ENCODE data around the gene SH3TC1. TPM values are rescaled to one million over a fixed set of nuclear protein-coding genes. Genes with fewer than 3 reads are reported as not detected.

SH3TC1 gene
- total and polyA plus RNA-seq, 4 experiments from 2014 or later: 7.9 to 41.3 (median 25.7) TPM

GRCh38 chr4:8265171-8265929, 66.3 kb downstream of the SH3TC1 start:
- Mint-ChIP-seq H3K27ac (no peak overlapping the region), H3K9me3 (no peaks in the 10 kb centered on the region), H3K4me3 (no peak overlapping the region), H3K4me1 (peaks cover 0 to 4% (median 1%) of the 10 kb centered on the region in 4 donors), H3K27me3 (peaks cover 20 to 26% of the 10 kb centered on the region in 2 donors), H3K36me3 (no peaks in the 10 kb centered on the region)
- Histone ChIP-seq H3K4me3 (ENCODE audit: low read length in 2 of 2) (no peak overlapping the region), H3K27me3 (ENCODE audit: insufficient read depth, low read length) (peaks cover 3% of the 10 kb centered on the region), H3K36me3 (ENCODE audit: insufficient read depth, low read length) (no peaks in the 10 kb centered on the region), H3K4me1 (ENCODE audit: insufficient read depth, low read length) (no peaks in the 10 kb centered on the region), H3K27ac (ENCODE audit: low read depth, low read length) (no peak overlapping the region), H3K9me3 (ENCODE audit: control insufficient read depth in 1 of 2, low read length in 2 of 2) (no peaks in the 10 kb centered on the region)
- intact Hi-C loops (cut with micrococcal nuclease): no loop called here
- POLR2A ChIA-PET (ENCODE audit: partially characterized antibody): no interaction called here
- no peak for DNase-seq
- CTCF ChIA-PET (ENCODE audit: partially characterized antibody): interaction anchor here (0.9 kb wide), 1 partner anchor 25 kb away, joined by 3 read pairs; no protein-coding TSS in a partner anchor

DNA sequence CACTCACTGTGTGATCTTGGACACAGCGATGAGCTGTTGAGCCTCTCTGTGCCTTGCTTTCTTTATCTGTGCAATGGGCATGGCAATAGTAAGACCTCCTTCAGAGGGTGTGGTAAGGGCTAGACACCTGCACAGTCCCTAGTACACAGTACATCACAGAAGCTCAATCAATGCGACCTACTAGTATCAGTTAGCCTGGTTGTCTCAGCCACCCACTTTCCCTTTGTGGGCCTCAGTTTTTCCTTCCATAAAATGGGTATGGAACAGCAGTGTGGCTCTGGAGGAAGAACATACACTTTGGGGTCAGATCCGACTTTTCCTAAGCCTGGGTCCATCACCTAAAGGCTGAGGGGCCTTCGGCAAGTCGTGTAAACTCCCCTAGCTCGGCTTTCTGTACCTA, 67.0 kb downstream of the SH3TC1 start:
- intact Hi-C loops (cut with micrococcal nuclease): no loop called here
- H3K4me3 Mint-ChIP-seq: no peak overlapping the region
- ChIA-PET CTCF (ENCODE audit: partially characterized antibody) (interaction anchor here (0.9 kb wide), 1 partner anchor 25 kb away, joined by 3 read pairs; no protein-coding TSS in a partner anchor), POLR2A (ENCODE audit: partially characterized antibody) (no interaction called here)
- H3K27me3 Mint-ChIP-seq: peaks cover 26 to 30% of the 10 kb centered on the region in 2 donors
- Histone ChIP-seq H3K36me3 (ENCODE audit: insufficient read depth, low read length) (no peaks in the 10 kb centered on the region), H3K27ac (ENCODE audit: low read depth, low read length) (no peak overlapping the region), H3K4me1 (ENCODE audit: insufficient read depth, low read length) (no peaks in the 10 kb centered on the region), H3K4me3 (ENCODE audit: low read length in 2 of 2) (no peak overlapping the region), H3K9me3 (ENCODE audit: control insufficient read depth in 1 of 2, low read length in 2 of 2) (no peaks in the 10 kb centered on the region), H3K27me3 (ENCODE audit: insufficient read depth, low read length) (peaks cover 3% of the 10 kb centered on the region)
- peaks cover 0 to 4% (median 1%) of the 10 kb centered on the region in 4 donors for H3K4me1 Mint-ChIP-seq
- H3K9me3 Mint-ChIP-seq: no peaks in the 10 kb centered on the region
- no peak for DNase-seq
- H3K36me3 Mint-ChIP-seq: no peaks in the 10 kb centered on the region
- no peak overlapping the region for H3K27ac Mint-ChIP-seq

DNA sequence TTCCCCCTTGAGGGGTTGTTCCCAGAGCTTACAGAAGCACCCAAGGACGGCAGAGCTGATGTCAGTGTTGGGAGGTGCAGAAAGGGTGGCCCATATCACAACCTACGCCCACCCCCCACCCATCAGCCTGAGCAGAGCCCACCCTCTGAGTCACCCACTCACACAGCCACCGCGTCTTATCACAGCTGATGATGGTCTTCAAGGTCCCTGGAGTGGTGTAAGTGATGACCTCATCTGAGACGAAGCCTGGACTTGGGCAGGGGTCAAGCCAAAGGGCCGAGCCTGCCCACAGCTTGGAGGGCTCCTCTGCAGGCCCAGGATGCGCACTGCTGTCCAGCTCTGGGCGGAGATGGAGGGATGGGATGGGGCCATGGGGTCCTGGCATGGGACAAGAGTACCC, 67.4 kb downstream of the SH3TC1 start:
- peaks cover 3% of the 10 kb centered on the region for H3K27me3 ChIP-seq (ENCODE audit: insufficient read depth, low read length)
- no peak overlapping the region for H3K4me3 Mint-ChIP-seq
- no peaks in the 10 kb centered on the region for H3K4me1 ChIP-seq (ENCODE audit: insufficient read depth, low read length)
- H3K27me3 Mint-ChIP-seq: peaks cover 26 to 34% of the 10 kb centered on the region in 2 donors
- H3K4me1 Mint-ChIP-seq: peaks cover 0 to 4% (median 1%) of the 10 kb centered on the region in 4 donors
- no peaks in the 10 kb centered on the region for H3K9me3 Mint-ChIP-seq
- H3K4me3 ChIP-seq (ENCODE audit: low read length in 2 of 2): no peak overlapping the region
- H3K27ac Mint-ChIP-seq: no peak overlapping the region
- POLR2A ChIA-PET (ENCODE audit: partially characterized antibody): no interaction called here
- intact Hi-C loops (cut with micrococcal nuclease): no loop called here
- no peak for DNase-seq
- H3K9me3 ChIP-seq (ENCODE audit: control insufficient read depth in 1 of 2, low read length in 2 of 2): no peaks in the 10 kb centered on the region
- H3K36me3 Mint-ChIP-seq: no peaks in the 10 kb centered on the region
- H3K27ac ChIP-seq (ENCODE audit: low read depth, low read length): no peak overlapping the region
- H3K36me3 ChIP-seq (ENCODE audit: insufficient read depth, low read length): no peaks in the 10 kb centered on the region
- CTCF ChIA-PET (ENCODE audit: partially characterized antibody): interaction anchor here (0.9 kb wide), 1 partner anchor 26 kb away, joined by 3 read pairs; no protein-coding TSS in a partner anchor

- no peak overlapping the region for H3K27ac ChIP-seq (ENCODE audit: low read depth, low read length)
- Mint-ChIP-seq H3K27me3 (peaks cover 26 to 36% of the 10 kb centered on the region in 2 donors), H3K36me3 (no peaks in the 10 kb centered on the region), H3K4me3 (no peak overlapping the region), H3K4me1 (peaks cover 0 to 4% (median 1%) of the 10 kb centered on the region in 4 donors), H3K9me3 (no peaks in the 10 kb centered on the region), H3K27ac (no peak overlapping the region)
- no peak for DNase-seq
- ChIA-PET CTCF (ENCODE audit: partially characterized antibody) (interaction anchor here (1.6 kb wide), 1 partner anchor 25 kb away, joined by 3 read pairs; no protein-coding TSS in a partner anchor), POLR2A (ENCODE audit: partially characterized antibody) (no interaction called here)
- intact Hi-C loops (cut with micrococcal nuclease): no loop called here
- H3K4me1 ChIP-seq (ENCODE audit: insufficient read depth, low read length): no peaks in the 10 kb centered on the region
- no peak overlapping the region for H3K4me3 ChIP-seq (ENCODE audit: low read length in 2 of 2)
- no peaks in the 10 kb centered on the region for H3K36me3 ChIP-seq (ENCODE audit: insufficient read depth, low read length)
- peaks cover 3% of the 10 kb centered on the region for H3K27me3 ChIP-seq (ENCODE audit: insufficient read depth, low read length)
- H3K9me3 ChIP-seq (ENCODE audit: control insufficient read depth in 1 of 2, low read length in 2 of 2): no peaks in the 10 kb centered on the region
Observed at GRCh38 chr4:8267077-8267476, 68.0 kb downstream of the SH3TC1 start.

- Histone ChIP-seq H3K9me3 (ENCODE audit: control insufficient read depth in 1 of 2, low read length in 2 of 2) (no peaks in the 10 kb centered on the region), H3K27me3 (ENCODE audit: insufficient read depth, low read length) (peaks cover 3% of the 10 kb centered on the region), H3K4me1 (ENCODE audit: insufficient read depth, low read length) (no peaks in the 10 kb centered on the region), H3K4me3 (ENCODE audit: low read length in 2 of 2) (no peak overlapping the region), H3K27ac (ENCODE audit: low read depth, low read length) (no peak overlapping the region), H3K36me3 (ENCODE audit: insufficient read depth, low read length) (no peaks in the 10 kb centered on the region)
- peaks cover 26 to 36% of the 10 kb centered on the region in 2 donors for H3K27me3 Mint-ChIP-seq
- H3K4me3 Mint-ChIP-seq: no peak overlapping the region
- ChIA-PET POLR2A (ENCODE audit: partially characterized antibody) (no interaction called here), CTCF (ENCODE audit: partially characterized antibody) (interaction anchor here (1.6 kb wide), 1 partner anchor 26 kb away, joined by 3 read pairs; no protein-coding TSS in a partner anchor)
- H3K36me3 Mint-ChIP-seq: no peaks in the 10 kb centered on the region
- H3K9me3 Mint-ChIP-seq: no peaks in the 10 kb centered on the region
- intact Hi-C loops (cut with micrococcal nuclease): no loop called here
- peaks cover 0 to 4% (median 1%) of the 10 kb centered on the region in 4 donors for H3K4me1 Mint-ChIP-seq
- DNase-seq: no peak
- no peak overlapping the region for H3K27ac Mint-ChIP-seq
Observed at GRCh38 chr4:8268211-8268610, 69.1 kb downstream of the SH3TC1 start.

DNA sequence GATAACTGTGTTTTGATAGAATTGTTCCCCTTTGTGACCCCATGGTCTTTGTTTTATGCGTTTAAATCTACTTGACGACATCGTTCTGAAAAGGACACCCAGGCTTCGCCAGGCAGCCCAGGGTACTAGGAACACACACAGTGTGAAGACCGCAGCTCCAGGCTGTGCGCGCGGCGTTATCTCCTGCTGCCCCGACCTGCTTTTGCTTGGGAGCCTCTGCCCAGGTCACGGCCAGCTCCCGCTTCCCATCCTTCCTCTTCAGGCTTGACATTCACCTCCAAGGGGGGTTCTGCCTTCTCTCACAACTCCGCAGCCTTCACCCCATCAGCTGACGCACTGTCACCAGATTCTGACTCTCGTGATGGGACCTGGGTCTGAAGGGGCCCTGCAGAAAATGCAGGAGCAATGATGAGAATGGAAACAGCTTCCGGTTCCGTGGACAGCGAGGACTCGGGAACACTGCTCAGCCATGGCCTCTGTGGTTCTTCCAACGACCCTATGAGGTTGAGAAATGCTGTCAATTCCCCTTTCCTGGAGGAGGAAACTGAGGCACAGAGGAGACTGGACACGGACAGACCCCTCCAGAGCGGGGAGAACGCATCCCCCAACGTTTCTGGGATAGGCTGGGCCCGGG, 69.9 kb downstream of the SH3TC1 start:
- H3K27ac Mint-ChIP-seq: no peak overlapping the region
- CTCF ChIA-PET (ENCODE audit: partially characterized antibody): no interaction called here

DNA sequence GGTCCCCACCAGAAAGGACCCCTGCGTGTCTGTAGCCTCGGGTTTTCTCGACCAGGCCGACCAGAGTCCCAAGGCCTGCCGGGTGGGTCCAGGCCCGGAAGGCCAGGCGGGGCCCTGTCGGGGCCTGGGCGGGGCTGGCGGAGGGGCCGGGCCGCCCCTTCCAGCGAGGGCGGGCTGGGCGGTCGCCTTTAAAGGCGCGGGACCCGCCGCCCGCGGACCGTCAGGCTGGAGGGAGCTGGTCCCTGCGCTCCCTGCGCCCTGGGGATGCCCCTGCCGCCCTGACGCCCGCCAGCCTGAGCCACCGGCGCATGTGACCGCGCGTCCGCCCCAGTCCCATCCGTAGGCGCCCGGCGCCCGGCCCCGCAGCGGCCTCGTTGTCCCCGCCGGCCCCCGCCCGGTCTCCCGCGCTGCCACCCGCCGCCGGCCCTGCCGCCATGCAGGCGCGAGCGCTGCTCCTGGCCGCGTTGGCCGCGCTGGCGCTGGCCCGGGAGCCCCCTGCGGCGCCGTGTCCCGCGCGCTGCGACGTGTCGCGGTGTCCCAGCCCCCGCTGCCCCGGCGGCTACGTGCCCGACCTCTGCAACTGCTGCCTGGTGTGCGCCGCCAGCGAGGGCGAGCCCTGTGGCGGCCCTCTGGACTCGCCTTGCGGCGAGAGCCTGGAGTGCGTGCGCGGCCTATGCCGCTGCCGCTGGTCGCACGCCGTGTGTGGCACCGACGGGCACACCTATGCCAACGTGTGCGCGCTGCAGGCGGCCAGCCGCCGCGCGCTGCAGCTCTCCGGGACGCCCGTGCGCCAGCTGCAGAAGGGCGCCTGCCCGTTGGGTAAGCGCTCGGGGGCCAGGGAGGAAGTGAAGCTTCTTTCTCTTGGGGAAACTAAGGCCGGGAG, 70.7 kb downstream of the SH3TC1 start, which contains the start of gene HTRA3:
HTRA3 (plus strand) TSS at position 220 of the 883 bp plus-strand sequence; CDS start at position 435, 215 bp downstream.
- Histone ChIP-seq H3K27me3 (ENCODE audit: insufficient read depth, low read length) (peaks cover 3% of the 10 kb centered on the region), H3K4me1 (ENCODE audit: insufficient read depth, low read length) (no peaks in the 10 kb centered on the region), H3K27ac (ENCODE audit: low read depth, low read length) (no peak within 1 kb of the TSS), H3K9me3 (ENCODE audit: control insufficient read depth in 1 of 2, low read length in 2 of 2) (no peaks in the 10 kb centered on the region), H3K36me3 (ENCODE audit: insufficient read depth, low read length) (no peaks in the 10 kb centered on the region), H3K4me3 (ENCODE audit: low read length in 2 of 2) (no peak within 1 kb of the TSS)
- H3K27ac Mint-ChIP-seq: no peak within 1 kb of the TSS
- H3K4me3 Mint-ChIP-seq: no peak within 1 kb of the TSS
- ChIA-PET POLR2A (ENCODE audit: partially characterized antibody) (no interaction called here), CTCF (ENCODE audit: partially characterized antibody) (no interaction called here)
- intact Hi-C loops (cut with micrococcal nuclease): no loop called here
- no peaks in the 10 kb centered on the region for H3K9me3 Mint-ChIP-seq
- DNase-seq: no peak
- peaks cover 20 to 34% of the 10 kb centered on the region in 2 donors for H3K27me3 Mint-ChIP-seq
- no peaks in the 10 kb centered on the region for H3K36me3 Mint-ChIP-seq
- no peaks in the 10 kb centered on the region for H3K4me1 Mint-ChIP-seq

More for the DNA sequence above, 69.9 kb downstream of the SH3TC1 start:
- no peaks in the 10 kb centered on the region for H3K4me1 ChIP-seq (ENCODE audit: insufficient read depth, low read length)
- Mint-ChIP-seq H3K4me1 (no peaks in the 10 kb centered on the region), H3K9me3 (no peaks in the 10 kb centered on the region), H3K36me3 (no peaks in the 10 kb centered on the region), H3K4me3 (no peak overlapping the region), H3K27me3 (peaks cover 21 to 33% of the 10 kb centered on the region in 2 donors)
- no peak overlapping the region for H3K4me3 ChIP-seq (ENCODE audit: low read length in 2 of 2)
- POLR2A ChIA-PET (ENCODE audit: partially characterized antibody): no interaction called here
- no peak overlapping the region for H3K27ac ChIP-seq (ENCODE audit: low read depth, low read length)
- no peak for DNase-seq
- no peaks in the 10 kb centered on the region for H3K9me3 ChIP-seq (ENCODE audit: control insufficient read depth in 1 of 2, low read length in 2 of 2)
- H3K27me3 ChIP-seq (ENCODE audit: insufficient read depth, low read length): peaks cover 3% of the 10 kb centered on the region
- intact Hi-C loops (cut with micrococcal nuclease): no loop called here
- no peaks in the 10 kb centered on the region for H3K36me3 ChIP-seq (ENCODE audit: insufficient read depth, low read length)
